Right lung (tissue), 5 donors: ENCODE measurements around the gene DSCAM. TPM values are rescaled to one million over a fixed set of nuclear protein-coding genes. Genes with fewer than 3 reads are reported as not detected.
"Not testable (repeated sequence)": the region's sequence is repeated elsewhere in the genome, so short reads cannot be mapped to it uniquely, and the experiment has no call there.

Experiments used
- DNase-seq, 2 donors: peaks; one replicate each; pipeline ENCODE4 v3.0.0-alpha.2; 2013
- polyA plus RNA-seq, 5 donors: library from polyadenylated mRNA; unstranded; fragments of 120-200 nt; gene quantifications; one replicate each; pipeline versions ENCODE4 v1.2.1 to v1.2.3, GENCODE V29; 2013; ENCODE audit warnings: inconsistent platforms in 1 of 5, low replicate concordance in 1 of 5; ENCODE audit not compliant: insufficient read length in 5 of 5, insufficient read depth in 1 of 5

DSCAM gene
- polyA plus RNA-seq, 5 donors = 0.03 to 0.23 (median 0.10) TPM

GRCh38 chr21:40250514-40251294 lies 596.3 kb downstream of the DSCAM start:
- no peak for DNase-seq

- no peak for DNase-seq
Measured at GRCh38 chr21:40244981-40245380, 602.0 kb downstream of the DSCAM start.

- DNase-seq = no peak
Measured at GRCh38 chr21:40243685-40244084, 603.3 kb downstream of the DSCAM start.

GRCh38 chr21:40242586-40243265 lies 604.2 kb downstream of the DSCAM start:
- DNase-seq = no peak

GRCh38 chr21:40235528-40235927 lies 611.4 kb downstream of the DSCAM start:
- DNase-seq = no peak

- DNase-seq = no peak
Measured at GRCh38 chr21:40231979-40232378, 615.0 kb downstream of the DSCAM start.

- no peak for DNase-seq
Measured at GRCh38 chr21:40227096-40227495, 619.9 kb downstream of the DSCAM start.

- no peak for DNase-seq
Measured at GRCh38 chr21:40215941-40216340, 631.0 kb downstream of the DSCAM start.

- no peak for DNase-seq
Measured at GRCh38 chr21:40210251-40210650, 636.7 kb downstream of the DSCAM start.

GRCh38 chr21:40208948-40209345 lies 638.0 kb downstream of the DSCAM start:
- DNase-seq = no peak

- DNase-seq = no peak
Measured at GRCh38 chr21:40208206-40208947, 638.6 kb downstream of the DSCAM start.

GRCh38 chr21:40200946-40201345 lies 646.0 kb downstream of the DSCAM start:
- DNase-seq = peak in 1 of 2 donors; percentile 13

GRCh38 chr21:40200126-40200525 lies 646.8 kb downstream of the DSCAM start:
- DNase-seq = no peak

- DNase-seq = no peak
Measured at GRCh38 chr21:40194185-40194980, 652.6 kb downstream of the DSCAM start.

- no peak for DNase-seq
Measured at GRCh38 chr21:40191616-40192015, 655.3 kb downstream of the DSCAM start.

GRCh38 chr21:40191196-40191595 lies 655.8 kb downstream of the DSCAM start:
- no peak for DNase-seq

GRCh38 chr21:40187946-40188654 lies 658.9 kb downstream of the DSCAM start:
- no peak for DNase-seq

- DNase-seq = no peak
Measured at GRCh38 chr21:40187244-40187643, 659.7 kb downstream of the DSCAM start.

- DNase-seq = peak; percentile 54 to 60
Measured at GRCh38 chr21:40186045-40186444, 660.9 kb downstream of the DSCAM start.

- no peak for DNase-seq
Measured at GRCh38 chr21:40185208-40185607, 661.8 kb downstream of the DSCAM start.

- not testable (repeated sequence) for DNase-seq
Measured at GRCh38 chr21:40182491-40182890, 664.5 kb downstream of the DSCAM start.
